ENCODE measurements around the gene MDFI. TPM values are rescaled to one million over a fixed set of nuclear protein-coding genes. Genes with fewer than 3 reads are reported as not detected.

The MDFI gene
- total RNA-seq, 1 donor from 2014 or later: 11.7 TPM

DNA sequence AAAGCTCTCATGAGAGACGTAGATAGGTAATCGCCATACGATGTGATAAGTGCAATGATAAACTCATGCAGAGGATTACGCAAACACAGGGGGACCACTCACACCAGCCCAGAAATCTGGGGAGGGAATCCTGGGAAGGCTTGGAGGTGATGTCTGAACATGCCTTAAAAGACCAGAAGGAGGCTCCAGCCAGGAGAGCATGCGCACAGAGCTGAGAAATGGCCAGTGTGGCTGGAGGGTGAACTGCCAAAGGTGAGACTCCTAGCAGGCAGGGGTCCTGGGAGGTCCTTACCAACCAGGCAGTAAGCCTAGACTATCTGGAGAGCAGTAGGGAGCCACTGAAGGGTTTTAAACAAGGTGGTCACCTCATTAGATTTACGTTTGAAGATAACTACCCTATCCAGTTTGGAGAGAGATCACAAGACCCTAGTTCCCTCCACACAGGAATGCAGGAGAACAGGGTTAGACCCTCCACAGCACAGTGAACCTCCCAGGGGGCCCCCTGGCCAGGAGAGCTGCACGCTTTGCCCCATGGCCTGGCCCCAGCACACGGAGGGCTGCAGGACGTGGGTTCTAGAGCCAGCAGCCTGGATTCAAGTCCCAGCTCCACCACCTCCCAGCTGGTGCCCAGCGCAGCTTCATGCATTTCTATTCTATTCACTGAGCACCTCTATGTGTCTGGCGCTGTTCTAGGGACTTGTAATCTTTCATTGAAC, 13.1 kb downstream of the MDFI start:
- DNase-seq: no peak

- DNase-seq: no peak
Measured at GRCh38 chr6:41651962-41652657, 13.8 kb downstream of the MDFI start.

DNA sequence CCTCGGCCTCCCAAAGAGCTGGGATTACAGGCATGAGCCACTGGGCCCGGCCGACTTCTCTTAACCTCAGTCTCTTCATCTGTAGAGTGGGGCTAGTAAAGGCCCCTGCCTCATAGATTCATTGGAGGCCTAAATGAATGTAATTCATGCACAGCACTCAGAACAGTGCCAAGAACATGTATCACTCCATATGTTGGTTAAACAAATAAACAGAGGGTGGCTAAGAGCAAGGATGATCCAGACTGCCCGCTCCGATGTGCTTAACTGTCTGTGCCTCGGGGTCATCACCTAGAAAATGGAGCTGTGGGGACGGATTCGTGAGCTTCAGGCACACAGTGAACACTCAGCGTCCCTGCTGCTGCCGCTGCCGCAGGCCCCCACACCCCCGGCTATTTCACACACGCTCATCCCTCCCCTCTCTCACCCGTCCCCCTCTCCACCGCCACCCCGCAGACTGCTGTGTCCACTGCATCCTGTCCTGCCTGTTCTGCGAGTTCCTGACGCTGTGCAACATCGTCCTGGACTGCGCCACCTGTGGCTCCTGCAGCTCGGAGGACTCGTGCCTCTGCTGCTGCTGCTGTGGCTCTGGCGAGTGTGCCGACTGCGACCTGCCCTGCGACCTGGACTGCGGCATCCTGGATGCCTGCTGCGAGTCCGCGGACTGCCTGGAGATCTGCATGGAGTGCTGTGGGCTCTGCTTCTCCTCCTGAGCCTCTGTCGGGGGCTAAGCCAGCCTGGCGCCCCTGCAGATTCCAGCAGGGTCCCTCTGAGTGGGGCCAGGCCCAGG, 14.8 kb downstream of the MDFI start:
- no peak for DNase-seq

- no peak for DNase-seq
Measured at GRCh38 chr6:41653691-41654090, 15.4 kb downstream of the MDFI start.

GRCh38 chr6:41654151-41654697, 16.0 kb downstream of the MDFI start:
- DNase-seq: no peak

- no peak for DNase-seq
Measured at GRCh38 chr6:41654698-41655151, 16.5 kb downstream of the MDFI start.

- DNase-seq: no peak
Measured at GRCh38 chr6:41655176-41655575, 16.9 kb downstream of the MDFI start.

GRCh38 chr6:41655646-41656001, 17.4 kb downstream of the MDFI start:
- no peak for DNase-seq

DNA sequence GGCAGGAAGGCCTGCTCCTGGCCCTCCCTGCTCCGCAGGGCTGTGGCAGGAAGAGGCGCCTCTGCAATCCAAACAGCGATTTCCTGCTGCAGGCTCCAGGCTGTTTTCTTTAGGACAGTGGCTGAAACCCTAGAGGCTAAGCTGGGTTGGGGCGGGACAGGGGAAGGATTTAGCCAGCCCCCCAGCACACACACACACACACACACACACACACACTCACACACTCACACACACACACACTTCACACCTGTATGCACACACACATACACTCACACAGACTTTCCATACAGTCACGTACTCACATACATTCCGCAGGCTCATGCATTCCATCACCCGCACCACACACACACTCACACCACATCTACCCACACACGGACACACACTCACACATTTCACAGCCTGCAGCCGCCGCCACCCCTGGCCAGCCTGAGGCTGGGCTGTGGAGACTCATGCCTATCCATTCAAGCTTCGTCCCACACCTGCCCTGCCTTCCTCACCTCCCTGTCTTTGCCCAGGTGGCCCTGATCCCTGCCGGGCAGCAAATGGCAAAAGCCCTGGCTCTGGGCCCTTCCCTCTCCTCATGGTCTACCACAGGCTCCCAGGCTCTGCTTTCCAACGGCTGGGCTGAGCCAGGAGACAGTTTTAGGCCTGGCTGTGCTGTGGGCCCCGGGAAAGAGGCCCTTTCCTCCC, 17.9 kb downstream of the MDFI start:
- DNase-seq: no peak

DNA sequence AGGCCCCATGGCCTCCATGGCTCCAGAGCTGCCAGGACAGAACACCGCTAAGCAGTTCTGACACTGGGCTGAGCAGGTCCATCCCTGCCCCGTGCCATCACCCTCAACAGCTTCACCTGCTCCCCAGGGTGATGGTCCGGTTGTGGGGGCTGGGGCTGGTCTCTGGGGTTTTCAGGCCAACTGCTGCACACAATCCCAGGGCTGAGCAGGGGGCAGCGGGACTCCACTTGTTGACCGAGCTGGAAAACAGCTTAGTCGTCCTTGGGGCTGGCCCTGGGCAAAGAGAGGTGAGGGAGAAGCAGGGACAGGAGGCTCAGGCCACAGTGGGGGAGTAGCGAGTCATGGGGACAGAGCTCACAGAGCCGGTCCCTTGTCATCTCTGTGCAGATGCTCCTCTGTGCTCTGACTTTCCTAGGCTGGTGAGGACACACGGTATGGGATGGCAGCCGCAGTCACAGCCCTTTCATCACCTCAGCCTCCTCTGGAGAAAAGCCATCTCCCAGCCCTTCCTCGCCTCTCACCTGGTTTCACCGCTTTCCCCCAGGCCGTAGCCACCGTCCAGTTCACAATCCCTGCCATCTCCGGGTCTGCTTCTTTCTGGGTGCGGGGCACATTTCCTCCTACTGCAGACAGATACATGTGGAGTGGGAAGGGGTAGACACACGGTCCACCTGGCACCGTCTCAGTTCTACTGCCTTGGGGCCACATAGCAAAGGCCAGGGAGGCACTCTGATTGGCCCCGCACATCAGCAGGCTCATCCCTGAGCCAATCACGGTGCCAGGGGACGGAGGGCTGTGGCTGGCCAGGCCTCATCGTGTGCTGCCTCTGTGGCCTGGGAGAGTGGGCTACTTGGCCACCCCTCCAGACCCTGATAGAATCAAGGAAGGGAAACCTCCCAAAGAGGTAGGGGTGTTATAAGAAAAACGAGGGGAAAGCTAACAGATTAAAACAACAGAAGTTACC, 19.1 kb downstream of the MDFI start:
- DNase-seq: no peak

DNA sequence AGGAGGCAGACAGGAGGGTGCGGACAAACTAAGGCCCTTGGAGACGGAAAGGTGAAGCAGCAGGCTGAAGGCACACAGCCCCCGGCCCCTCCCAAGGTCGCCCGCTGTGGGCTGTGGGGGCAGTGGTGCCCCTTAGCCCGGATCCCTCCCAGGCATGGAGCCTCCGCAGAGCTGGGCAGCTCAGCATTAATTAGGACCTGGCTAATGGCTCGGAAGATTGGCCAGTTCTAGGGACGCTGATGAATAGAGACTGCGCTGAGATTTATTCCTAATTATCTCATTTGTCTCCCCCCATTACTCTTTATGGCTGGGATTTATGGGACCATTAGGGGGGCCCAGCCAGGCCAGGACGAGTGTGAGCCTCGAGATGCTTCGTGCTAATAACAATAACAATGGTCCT, 20.4 kb downstream of the MDFI start:
- DNase-seq: no peak

- DNase-seq: no peak
Measured at GRCh38 chr6:41659935-41660334, 21.7 kb downstream of the MDFI start.

GRCh38 chr6:41663568-41663967, 25.3 kb downstream of the MDFI start:
- DNase-seq: no peak

DNA sequence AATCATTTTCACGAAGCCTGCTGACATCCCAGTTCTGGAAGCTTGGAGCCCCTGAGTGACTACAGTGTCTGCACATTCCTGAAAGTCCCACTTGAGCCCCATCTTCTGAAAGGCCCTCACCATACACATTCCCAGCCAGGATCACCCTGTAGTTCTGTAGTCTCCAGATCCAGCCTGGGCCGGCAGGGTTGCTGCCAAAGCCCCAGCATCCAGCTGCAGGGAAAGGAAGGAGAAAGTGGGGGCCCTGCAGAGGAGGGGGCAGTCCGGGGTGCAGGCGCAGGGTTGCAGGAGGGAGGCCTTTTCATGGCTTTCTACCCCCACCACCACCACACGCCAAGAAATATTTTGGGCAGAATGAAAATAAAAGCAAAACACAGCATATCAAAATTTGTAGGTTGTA, 26.0 kb downstream of the MDFI start:
- no peak for DNase-seq

DNA sequence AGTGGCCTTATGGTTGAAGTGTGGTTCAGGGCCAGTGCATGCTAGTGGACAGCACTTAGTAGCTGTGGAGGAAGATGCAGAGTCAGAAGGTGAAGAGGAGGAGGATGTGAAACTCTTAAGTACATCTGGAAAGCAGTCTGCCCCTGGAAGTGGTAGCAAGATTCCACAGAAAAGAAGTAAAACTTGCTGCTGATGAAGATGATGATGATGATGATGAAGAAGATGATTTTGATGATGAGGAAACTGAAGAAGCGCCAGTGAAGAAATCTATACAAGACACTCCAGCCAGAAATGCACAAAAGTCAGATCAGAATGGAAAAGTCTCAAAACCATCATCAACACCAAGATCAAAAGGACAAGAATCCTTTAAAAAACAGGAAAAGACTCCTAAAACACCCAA, 28.9 kb downstream of the MDFI start:
- no peak for DNase-seq

GRCh38 chr6:41668968-41669367, 30.7 kb downstream of the MDFI start:
- no peak for DNase-seq

GRCh38 chr6:41670703-41671360, 32.6 kb downstream of the MDFI start:
- DNase-seq: no peak

- DNase-seq: no peak
Measured at GRCh38 chr6:41671376-41671775, 33.1 kb downstream of the MDFI start.

DNA sequence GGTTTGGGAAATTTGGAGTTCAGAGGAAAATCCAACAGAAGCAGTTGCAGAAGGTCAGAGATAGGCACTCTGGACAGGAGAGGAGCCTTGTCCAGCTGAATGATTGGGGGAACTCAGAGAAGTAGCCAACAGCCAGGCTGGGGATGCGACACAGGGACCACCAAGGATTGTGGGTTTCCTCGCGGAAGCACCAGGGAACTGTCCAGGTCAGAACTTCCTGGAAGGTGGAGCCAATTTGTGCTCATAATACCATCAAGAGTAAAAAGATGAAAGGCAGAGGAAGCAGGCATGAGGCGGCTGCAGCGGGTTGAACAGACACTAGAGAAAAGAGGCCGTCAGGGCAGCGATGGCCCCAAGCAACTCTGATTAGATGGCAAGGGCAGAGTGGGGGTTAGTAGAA, 33.7 kb downstream of the MDFI start:
- no peak for DNase-seq

GRCh38 chr6:41672816-41673703, 34.8 kb downstream of the MDFI start:
- DNase-seq: no peak
